ENCODE measurements around the gene EPN2. TPM values are rescaled to one million over a fixed set of nuclear protein-coding genes. Genes with fewer than 3 reads are reported as not detected.
"Not testable (repeated sequence)": the region's sequence is repeated elsewhere in the genome, so short reads cannot be mapped to it uniquely, and the experiment has no call there.

EPN2 gene
- total and polyA plus RNA-seq, 3 donors from 2014 or later, result 60.0 to 66.5 (median 61.1) TPM

- H3K27me3 ChIP-seq; DNase-seq; H3K9me3 ChIP-seq; H3K4me1 ChIP-seq; H3K36me3 ChIP-seq (ENCODE audit: low read depth, missing control alignments); H3K27ac ChIP-seq; intact Hi-C loops (cut with DNase I; ENCODE audit: low total_unique reads); H3K4me3 ChIP-seq: not testable (repeated sequence)
- WGBS, 2 donors, result no CpG with 5 or more reads among the region's 13 CpGs
Measured at GRCh38 chr17:19216148-19216926, 20.8 kb upstream of the EPN2 start.

- H3K27ac ChIP-seq; H3K36me3 ChIP-seq (ENCODE audit: low read depth, missing control alignments); H3K9me3 ChIP-seq; H3K4me1 ChIP-seq; DNase-seq; intact Hi-C loops (cut with DNase I; ENCODE audit: low total_unique reads); H3K27me3 ChIP-seq; H3K4me3 ChIP-seq: not testable (repeated sequence)
- no CpG with 5 or more reads among the region's 2 CpGs for WGBS, 2 donors
Measured at GRCh38 chr17:19218914-19219313, 18.3 kb upstream of the EPN2 start.

- DNase-seq; intact Hi-C loops (cut with DNase I; ENCODE audit: low total_unique reads): not testable (repeated sequence)
- no CpG with 5 or more reads among the region's 11 CpGs for WGBS, 2 donors
Measured at GRCh38 chr17:19219384-19219783, 17.8 kb upstream of the EPN2 start.

GRCh38 chr17:19220195-19220594 lies 17.0 kb upstream of the EPN2 start:
- H3K36me3 ChIP-seq (ENCODE audit: low read depth, missing control alignments); H3K27me3 ChIP-seq; H3K4me1 ChIP-seq; H3K27ac ChIP-seq; DNase-seq; H3K9me3 ChIP-seq; H3K4me3 ChIP-seq; intact Hi-C loops (cut with DNase I; ENCODE audit: low total_unique reads): not testable (repeated sequence)
- WGBS, 2 donors, result no CpG with 5 or more reads among the region's 8 CpGs

More at GRCh38 chr17:19219384-19219783, 17.8 kb upstream of the EPN2 start:
- not testable (repeated sequence) for H3K27ac ChIP-seq; H3K36me3 ChIP-seq (ENCODE audit: low read depth, missing control alignments); H3K9me3 ChIP-seq; H3K27me3 ChIP-seq; H3K4me3 ChIP-seq; H3K4me1 ChIP-seq

GRCh38 chr17:19226610-19227588 lies 10.3 kb upstream of the EPN2 start:
- H3K27me3 ChIP-seq; H3K9me3 ChIP-seq; H3K4me3 ChIP-seq; H3K4me1 ChIP-seq; intact Hi-C loops (cut with DNase I; ENCODE audit: low total_unique reads); DNase-seq; H3K36me3 ChIP-seq (ENCODE audit: low read depth, missing control alignments); H3K27ac ChIP-seq: not testable (repeated sequence)
- no CpG with 5 or more reads among the region's 12 CpGs for WGBS, 2 donors

GRCh38 chr17:19234676-19235075 lies 2.5 kb upstream of the EPN2 start:
- DNase-seq; H3K36me3 ChIP-seq (ENCODE audit: low read depth, missing control alignments); H3K27me3 ChIP-seq; H3K4me1 ChIP-seq; H3K4me3 ChIP-seq; intact Hi-C loops (cut with DNase I; ENCODE audit: low total_unique reads); H3K9me3 ChIP-seq; H3K27ac ChIP-seq: not testable (repeated sequence)
- 68% methylated on average over 3 of the region's 6 CpGs; no CpG with 5 or more reads in 1 of the 2 donors for WGBS, 2 donors

GRCh38 chr17:19236351-19237138 lies 621 bp upstream of the EPN2 start:
- H3K36me3 ChIP-seq (ENCODE audit: low read depth, missing control alignments); H3K4me1 ChIP-seq; intact Hi-C loops (cut with DNase I; ENCODE audit: low total_unique reads); H3K9me3 ChIP-seq; H3K4me3 ChIP-seq; H3K27me3 ChIP-seq; DNase-seq; H3K27ac ChIP-seq: not testable (repeated sequence)
- no CpG with 5 or more reads among the region's 32 CpGs for WGBS, 2 donors

All from testis (tissue), 3 donors.